Measurements from ENCODE around the gene FUT7. TPM values are rescaled to one million over a fixed set of nuclear protein-coding genes. Genes with fewer than 3 reads are reported as not detected.
A peak's percentile ranks its signal among the peaks of the same experiment; 100 is the strongest.

The FUT7 gene
- total RNA-seq, 3 donors from 2014 or later (not counting 1 experiment from before 2014, with no cell fraction given): 0.99 to 5.1 (median 3.9) TPM

DNA sequence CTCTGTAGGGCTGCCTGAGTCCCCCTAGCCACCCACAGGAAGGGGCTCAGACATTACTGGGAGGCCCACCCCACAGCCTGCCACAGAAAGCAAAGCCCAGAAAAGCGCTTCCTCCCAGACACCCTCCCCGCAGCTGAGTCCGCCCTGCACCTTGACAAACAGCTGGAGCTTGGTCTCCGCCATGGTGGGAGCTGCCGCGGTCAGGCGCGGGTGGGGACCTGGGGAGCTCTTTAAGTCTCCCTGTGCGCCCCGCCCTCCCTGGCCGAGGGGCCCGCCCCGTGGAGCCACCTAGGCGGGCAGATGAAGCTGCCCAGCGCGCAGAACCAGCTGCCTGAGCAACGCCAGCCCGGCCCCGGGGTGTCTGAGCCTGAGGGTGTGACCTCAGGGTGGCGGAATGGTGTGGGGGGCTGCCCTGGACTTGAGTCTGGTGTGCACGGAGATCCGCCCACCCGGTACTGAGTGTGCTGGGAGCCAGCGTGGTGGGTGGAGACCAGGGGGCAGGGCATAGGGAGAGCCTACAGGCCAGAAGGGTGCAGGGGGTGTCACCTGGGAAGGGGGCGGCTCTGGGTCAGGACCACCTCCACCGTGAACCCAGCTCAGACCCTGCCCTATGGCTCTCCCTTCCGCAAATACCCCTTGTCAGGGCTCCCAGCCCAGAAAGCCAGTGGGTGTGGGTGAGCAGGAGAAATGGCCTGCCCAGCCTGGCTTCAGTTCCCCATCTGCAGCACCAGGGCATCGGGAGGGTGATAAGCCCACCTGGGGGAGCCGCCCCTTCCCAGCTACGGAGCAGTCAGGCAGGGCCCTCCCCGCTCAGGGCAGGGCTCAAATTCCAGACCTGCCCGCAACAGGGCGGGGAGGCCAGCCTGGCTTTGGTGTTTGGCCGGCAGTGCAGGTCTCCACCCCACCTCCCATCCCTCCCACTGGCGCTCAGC is 35.3 kb downstream of the FUT7 start, which contains the start of gene CLIC3:
TSS of gene CLIC3 (minus strand) at position 208 of the 932 bp plus-strand sequence. CDS start at position 183, 25 bp downstream.
- H3K9me3 Mint-ChIP-seq: no peaks in the 10 kb centered on the region
- H3K4me1 Mint-ChIP-seq: peaks cover 33 to 67% of the 10 kb centered on the region in 2 donors
- no peaks in the 10 kb centered on the region for H3K9me3 ChIP-seq (ENCODE audit: control insufficient read depth, insufficient read depth, low read length)
- peak within 1 kb of the TSS; percentile 96 for H3K4me3 Mint-ChIP-seq
- DNase-seq: peak; percentile 67 to 81
- peaks cover 16% of the 10 kb centered on the region for H3K36me3 ChIP-seq (ENCODE audit: control insufficient read depth, insufficient read depth, low read length)
- peak within 1 kb of the TSS; percentile 55 for H3K4me3 ChIP-seq (ENCODE audit: low read length)
- ATAC-seq: peak; percentile 11 to 24 (median 16)
- TF ChIP-seq, protein P1, sequence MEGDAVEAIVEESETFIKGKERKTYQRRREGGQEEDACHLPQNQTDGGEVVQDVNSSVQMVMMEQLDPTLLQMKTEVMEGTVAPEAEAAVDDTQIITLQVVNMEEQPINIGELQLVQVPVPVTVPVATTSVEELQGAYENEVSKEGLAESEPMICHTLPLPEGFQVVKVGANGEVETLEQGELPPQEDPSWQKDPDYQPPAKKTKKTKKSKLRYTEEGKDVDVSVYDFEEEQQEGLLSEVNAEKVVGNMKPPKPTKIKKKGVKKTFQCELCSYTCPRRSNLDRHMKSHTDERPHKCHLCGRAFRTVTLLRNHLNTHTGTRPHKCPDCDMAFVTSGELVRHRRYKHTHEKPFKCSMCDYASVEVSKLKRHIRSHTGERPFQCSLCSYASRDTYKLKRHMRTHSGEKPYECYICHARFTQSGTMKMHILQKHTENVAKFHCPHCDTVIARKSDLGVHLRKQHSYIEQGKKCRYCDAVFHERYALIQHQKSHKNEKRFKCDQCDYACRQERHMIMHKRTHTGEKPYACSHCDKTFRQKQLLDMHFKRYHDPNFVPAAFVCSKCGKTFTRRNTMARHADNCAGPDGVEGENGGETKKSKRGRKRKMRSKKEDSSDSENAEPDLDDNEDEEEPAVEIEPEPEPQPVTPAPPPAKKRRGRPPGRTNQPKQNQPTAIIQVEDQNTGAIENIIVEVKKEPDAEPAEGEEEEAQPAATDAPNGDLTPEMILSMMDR (IDR thresholded peaks at IDR 0.05): no peak
- H3K27me3 ChIP-seq (ENCODE audit: control insufficient read depth, insufficient read depth, low read length): no peaks in the 10 kb centered on the region
- 11% methylated on average over 34 of the region's 35 CpGs for WGBS (ENCODE audit: insufficient coverage)
- H3K27ac Mint-ChIP-seq: peak within 1 kb of the TSS; percentile 97 to 99
- H3K4me1 ChIP-seq (ENCODE audit: control insufficient read depth, insufficient read depth, low read length): peaks cover 90% of the 10 kb centered on the region
- no peaks in the 10 kb centered on the region for H3K27me3 Mint-ChIP-seq (ENCODE audit: low read depth in 2 of 2)
- H3K27ac ChIP-seq (ENCODE audit: low read length): peak within 1 kb of the TSS; percentile 96
- intact Hi-C loops (cut with micrococcal nuclease): loop anchor here (5.0 kb wide), 1 partner anchor 149 kb away; the partner anchor contains the start of gene PHPT1
- H3K36me3 Mint-ChIP-seq: no peaks in the 10 kb centered on the region

- Histone ChIP-seq H3K27me3 (ENCODE audit: control insufficient read depth, insufficient read depth, low read length) (no peaks in the 10 kb centered on the region), H3K27ac (ENCODE audit: low read length) (peak overlapping the region; percentile 96), H3K9me3 (ENCODE audit: control insufficient read depth, insufficient read depth, low read length) (no peaks in the 10 kb centered on the region), H3K4me3 (ENCODE audit: low read length) (peak overlapping the region; percentile 55), H3K36me3 (ENCODE audit: control insufficient read depth, insufficient read depth, low read length) (peaks cover 16% of the 10 kb centered on the region), H3K4me1 (ENCODE audit: control insufficient read depth, insufficient read depth, low read length) (peaks cover 89% of the 10 kb centered on the region)
- no peaks in the 10 kb centered on the region for H3K27me3 Mint-ChIP-seq (ENCODE audit: low read depth in 2 of 2)
- H3K36me3 Mint-ChIP-seq: no peaks in the 10 kb centered on the region
- intact Hi-C loops (cut with micrococcal nuclease): loop anchor here (5.0 kb wide), 1 partner anchor 149 kb away; the partner anchor contains the start of gene PHPT1
- ATAC-seq (no peak), DNase-seq (no peak)
- peak overlapping the region; percentile 96 for H3K4me3 Mint-ChIP-seq
- peak overlapping the region; percentile 97 to 99 for H3K27ac Mint-ChIP-seq
- H3K4me1 Mint-ChIP-seq: peaks cover 35 to 75% of the 10 kb centered on the region in 2 donors
- H3K9me3 Mint-ChIP-seq: no peaks in the 10 kb centered on the region
- TF ChIP-seq, protein P1 (IDR thresholded peaks at IDR 0.05): no peak
- 60% methylated on average over 12 of the region's 12 CpGs for WGBS (ENCODE audit: insufficient coverage)
These were observed 36.0 kb downstream of the FUT7 start for GRCh38 chr9:136995772-136996311.

DNA sequence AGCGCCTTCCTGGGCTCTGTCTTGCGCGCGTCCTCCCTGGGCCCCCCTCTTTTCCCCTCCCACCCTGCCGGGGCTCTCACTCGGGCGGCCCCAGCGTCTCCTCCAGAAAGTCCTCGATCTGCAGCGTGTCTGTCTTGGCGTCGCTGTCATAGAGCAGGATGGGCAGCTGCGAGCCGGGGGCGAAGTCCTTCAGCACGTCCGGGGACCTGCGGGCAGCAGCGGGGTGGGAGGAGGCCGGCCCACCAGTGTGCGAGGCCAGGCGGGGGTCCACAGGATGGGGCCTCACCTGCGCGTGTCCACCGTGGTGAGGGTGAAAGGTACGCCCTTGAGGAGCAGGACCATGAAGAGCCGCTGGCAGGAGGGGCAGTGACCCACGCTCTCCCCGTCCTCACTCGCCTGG is 36.5 kb downstream of the FUT7 start:
- 48% methylated on average over 30 of the region's 30 CpGs for WGBS (ENCODE audit: insufficient coverage)
- Histone ChIP-seq H3K4me1 (ENCODE audit: control insufficient read depth, insufficient read depth, low read length) (peaks cover 85% of the 10 kb centered on the region), H3K27ac (ENCODE audit: low read length) (peak overlapping the region; percentile 96), H3K4me3 (ENCODE audit: low read length) (peak overlapping the region; percentile 55), H3K9me3 (ENCODE audit: control insufficient read depth, insufficient read depth, low read length) (no peaks in the 10 kb centered on the region), H3K27me3 (ENCODE audit: control insufficient read depth, insufficient read depth, low read length) (no peaks in the 10 kb centered on the region), H3K36me3 (ENCODE audit: control insufficient read depth, insufficient read depth, low read length) (peaks cover 16% of the 10 kb centered on the region)
- Mint-ChIP-seq H3K4me1 (peaks cover 38 to 74% of the 10 kb centered on the region in 2 donors), H3K27me3 (ENCODE audit: low read depth in 2 of 2) (no peaks in the 10 kb centered on the region), H3K27ac (peak overlapping the region; percentile 97 to 99), H3K4me3 (peak overlapping the region; percentile 73), H3K36me3 (no peaks in the 10 kb centered on the region), H3K9me3 (no peaks in the 10 kb centered on the region)
- no peak for ATAC-seq
- no peak for DNase-seq
- intact Hi-C loops (cut with micrococcal nuclease): loop anchor here (5.0 kb wide), 1 partner anchor 148 kb away; the partner anchor contains the start of gene PHPT1
- TF ChIP-seq, protein P1 (IDR thresholded peaks at IDR 0.05): no peak

Measured in natural killer cell (primary cell).